Iris pigment epithelial cell (primary cell): ENCODE results near the gene DAO.
A peak's percentile ranks its signal among the peaks of the same experiment; 100 is the strongest.
"Not testable (repeated sequence)": the region's sequence is repeated elsewhere in the genome, so short reads cannot be mapped to it uniquely, and the experiment has no call there.

Source experiments
- DNase-seq: peaks from one replicate; pipeline ENCODE4 v3.0.0-alpha.2; 2011; ENCODE audit warnings: low read depth

DAO gene

GRCh38 chr12:108850854-108851573, 28.9 kb upstream of the DAO start:
- DNase-seq: peak; percentile 97

GRCh38 chr12:108852674-108853309, 27.1 kb upstream of the DAO start:
- DNase-seq: peak; percentile 62

- DNase-seq: no peak
These were observed 26.5 kb upstream of the DAO start for GRCh38 chr12:108853426-108853825.

- DNase-seq: peak; percentile 95
These were observed 25.9 kb upstream of the DAO start for GRCh38 chr12:108853981-108854446.

GRCh38 chr12:108854451-108855283, 25.2 kb upstream of the DAO start:
- DNase-seq: peak; percentile 99

- peak; percentile 65 for DNase-seq
These were observed 24.4 kb upstream of the DAO start for GRCh38 chr12:108855284-108856169.

- DNase-seq: no peak
These were observed 23.8 kb upstream of the DAO start for GRCh38 chr12:108856170-108856427.

GRCh38 chr12:108856428-108857157, 23.3 kb upstream of the DAO start:
- peak; percentile 81 for DNase-seq

GRCh38 chr12:108857158-108857407, 22.8 kb upstream of the DAO start:
- no peak for DNase-seq

GRCh38 chr12:108858311-108859074, 21.4 kb upstream of the DAO start:
- no peak for DNase-seq

GRCh38 chr12:108859141-108859922, 20.6 kb upstream of the DAO start:
- not testable (repeated sequence) for DNase-seq

GRCh38 chr12:108859923-108860291, 20.0 kb upstream of the DAO start:
- DNase-seq: no peak

GRCh38 chr12:108860443-108860842, 19.4 kb upstream of the DAO start:
- no peak for DNase-seq

- DNase-seq: no peak
These were observed 17.9 kb upstream of the DAO start for GRCh38 chr12:108861878-108862587.

GRCh38 chr12:108862588-108862959, 17.3 kb upstream of the DAO start:
- no peak for DNase-seq

GRCh38 chr12:108865169-108865568, 14.7 kb upstream of the DAO start:
- DNase-seq: no peak

GRCh38 chr12:108866083-108866482, 13.8 kb upstream of the DAO start:
- not testable (repeated sequence) for DNase-seq

- DNase-seq: no peak
These were observed 11.1 kb upstream of the DAO start for GRCh38 chr12:108868781-108869180.

- DNase-seq: no peak
These were observed 4.6 kb upstream of the DAO start for GRCh38 chr12:108875280-108875679.
